Skin epidermis (tissue), 12 donors: Measurements from ENCODE around the gene NRSN2.
"Not testable (repeated sequence)": the region's sequence is repeated elsewhere in the genome, so short reads cannot be mapped to it uniquely, and the experiment has no call there.

Source experiments
- H3K27ac ChIP-seq, 21 experiments: fragments of 200-600 bp; sonication (generic) in 11 of 21; one replicate each; pipeline ENCODE4 v1.5.0; 2020; ENCODE audit warnings: mild to moderate bottlenecking in 3 of 21, inconsistent platforms in 2 of 21, moderate library complexity in 2 of 21
- H3K4me3 ChIP-seq, 7 experiments: fragments of 200-600 bp; sonication (generic) in 2 of 7; one replicate each; pipeline ENCODE4 v1.5.0; 2020; ENCODE audit warnings: inconsistent platforms in 2 of 7, mild to moderate bottlenecking in 2 of 7, moderate library complexity in 1 of 7

Gene NRSN2

GRCh38 chr20:370151-370600, 23.3 kb downstream of the NRSN2 start:
- no peak overlapping the region for H3K4me3 ChIP-seq
- peak overlapping the region in 1 of 21 experiments; percentile 7 for H3K27ac ChIP-seq

- H3K4me3 ChIP-seq, result no peak overlapping the region
- H3K27ac ChIP-seq, result peak overlapping the region in 11 of 21 experiments; percentile 4 to 75 (median 33)
Observed at GRCh38 chr20:370977-371754, 24.3 kb downstream of the NRSN2 start.

- Histone ChIP-seq H3K27ac (peak overlapping the region in 13 of 21 experiments; percentile 5 to 75 (median 33)), H3K4me3 (no peak overlapping the region)
Observed at GRCh38 chr20:371755-372542, 25.0 kb downstream of the NRSN2 start.

GRCh38 chr20:372543-373082, 25.7 kb downstream of the NRSN2 start:
- not testable (repeated sequence) for H3K4me3 ChIP-seq
- peak overlapping the region in 10 of 21 experiments; percentile 5 to 75 (median 31) for H3K27ac ChIP-seq

GRCh38 chr20:373171-373890, 26.4 kb downstream of the NRSN2 start:
- no peak overlapping the region for H3K4me3 ChIP-seq
- H3K27ac ChIP-seq, result peak overlapping the region in 5 of 21 experiments; percentile 3 to 68 (median 26)

GRCh38 chr20:375265-375889, 28.5 kb downstream of the NRSN2 start:
- no peak overlapping the region for H3K4me3 ChIP-seq
- no peak overlapping the region for H3K27ac ChIP-seq

- Histone ChIP-seq H3K27ac (no peak overlapping the region), H3K4me3 (no peak overlapping the region)
Observed at GRCh38 chr20:376089-376488, 29.2 kb downstream of the NRSN2 start.

- no peak overlapping the region for H3K27ac ChIP-seq
- H3K4me3 ChIP-seq, result no peak overlapping the region
Observed at GRCh38 chr20:376750-377149, 29.8 kb downstream of the NRSN2 start.

- H3K27ac ChIP-seq, H3K4me3 ChIP-seq: not testable (repeated sequence)
Observed at GRCh38 chr20:377578-377977, 30.7 kb downstream of the NRSN2 start.

- H3K4me3 ChIP-seq, result no peak overlapping the region
- H3K27ac ChIP-seq, result no peak overlapping the region
Observed at GRCh38 chr20:378961-379336, 32.0 kb downstream of the NRSN2 start.

GRCh38 chr20:380763-381580, 34.1 kb downstream of the NRSN2 start:
- H3K27ac ChIP-seq, result peak overlapping the region; percentile 23 to 91 (median 79)
- H3K4me3 ChIP-seq, result peak overlapping the region; percentile 54 to 79 (median 67)

- peak overlapping the region; percentile 54 to 79 (median 67) for H3K4me3 ChIP-seq
- peak overlapping the region in 20 of 21 experiments; percentile 23 to 91 (median 80) for H3K27ac ChIP-seq
Observed at GRCh38 chr20:381581-382290, 34.8 kb downstream of the NRSN2 start.

GRCh38 chr20:382291-383115, 35.6 kb downstream of the NRSN2 start:
- H3K27ac ChIP-seq, result peak overlapping the region in 5 of 21 experiments; percentile 80 to 91 (median 85)
- peak overlapping the region in 4 of 7 experiments; percentile 54 to 77 (median 72) for H3K4me3 ChIP-seq

GRCh38 chr20:383889-384288, 37.0 kb downstream of the NRSN2 start:
- Histone ChIP-seq H3K27ac (no peak overlapping the region), H3K4me3 (no peak overlapping the region)

- no peak overlapping the region for H3K27ac ChIP-seq
- H3K4me3 ChIP-seq, result no peak overlapping the region
Observed at GRCh38 chr20:384723-385122, 37.8 kb downstream of the NRSN2 start.

GRCh38 chr20:385448-385847, 38.5 kb downstream of the NRSN2 start:
- no peak overlapping the region for H3K27ac ChIP-seq
- no peak overlapping the region for H3K4me3 ChIP-seq

- H3K4me3 ChIP-seq, H3K27ac ChIP-seq: not testable (repeated sequence)
Observed at GRCh38 chr20:386634-387033, 39.7 kb downstream of the NRSN2 start.
